HepG2 (cell line): ENCODE results near the gene SRRM3. TPM values are rescaled to one million over a fixed set of nuclear protein-coding genes. Genes with fewer than 3 reads are reported as not detected.

Source experiments
- ATAC-seq: fragments of 200-7000 bp; cut with Tn5 transposase; 3 replicates; pipeline ENCODE4 v1.9.1; 2020; ENCODE audit warnings: mild to moderate bottlenecking, moderate library complexity
- BruUV-seq: library from RNA; stranded (reverse); fragments of 400-500 nt; replicated peaks from 2 replicates; lab custom pipeline; 2021; lab: Mats Ljungman, UMichigan
- CTCF ChIA-PET: fragments of 300-600 bp; formaldehyde crosslinking; extraction: SDS; loops from one replicate; lab custom pipeline; 2021; ENCODE audit warnings: low total read pairs, inconsistent platforms, low intra/inter-chr PET ratio; lab: Yijun Ruan, JAX
- POLR2A ChIA-PET: fragments of 350-600 bp; sonication (Branson Sonifier 250); formaldehyde crosslinking; loops from one replicate; lab custom pipeline; 2020; ENCODE audit warnings: antibody characterized with exemption, inconsistent platforms; lab: Yijun Ruan, JAX
- DNase-seq: peaks from one replicate; pipeline ENCODE4 v3.0.0-alpha.2; 2015; ENCODE audit warnings: low spot score
- FAIRE-seq: peaks from 3 replicates; lab custom pipeline; 2011; peaks lifted over from hg19 to GRCh38; lab: Jason Lieb, UNC
- H2AFZ ChIP-seq: one replicate; pipeline ENCODE4 v1.6.1; 2011; ENCODE audit warnings: low read length, inconsistent platforms
- H3K27ac ChIP-seq: fragments of 300-600 bp; 3 replicates; pipeline ENCODE4 v1.8.0; 2011; ENCODE audit warnings: mixed run types, mild to moderate bottlenecking, mixed read lengths, low read length, inconsistent platforms; ENCODE audit not compliant: insufficient read depth; ENCODE audit errors: extremely low read length
- H3K27me3 ChIP-seq, 2 experiments: fragments of 200-600 bp in 1 of 2; 2 replicates in 1 of 2; 3 replicates in 1 of 2; pipeline versions ENCODE4 v1.6.0 to v1.8.0; 2011; ENCODE audit warnings: low read length in 2 of 2, mild to moderate bottlenecking in 2 of 2, moderate library complexity in 2 of 2, inconsistent platforms in 1 of 2; ENCODE audit not compliant: insufficient read depth in 2 of 2, control insufficient read depth in 1 of 2
- H3K36me3 ChIP-seq, 2 experiments: fragments of 200-600 bp in 1 of 2; replicated peaks in 1 of 2; 2 replicates in 1 of 2; 3 replicates in 1 of 2; pipeline versions ENCODE4 v1.5.1 to v1.8.0; 2011; ENCODE audit warnings: low read length in 2 of 2, inconsistent platforms in 1 of 2; ENCODE audit not compliant: insufficient read depth in 2 of 2, control insufficient read depth in 1 of 2
- H3K4me1 ChIP-seq: 2 replicates; pipeline ENCODE4 v1.5.1; 2012; ENCODE audit warnings: low read length, inconsistent platforms; ENCODE audit not compliant: insufficient read depth
- H3K4me2 ChIP-seq: 2 replicates; pipeline ENCODE4 v1.6.0; 2011; ENCODE audit warnings: low read depth, low read length, inconsistent platforms
- H3K4me3 ChIP-seq, 3 experiments: fragments of 200-600 bp in 1 of 3; sonication (generic), shearing (Covaris generic) in 1 of 3; replicated peaks in 1 of 3; 2 replicates each; pipeline ENCODE4 v1.5.1; 2011 to 2016; ENCODE audit warnings: low read length in 3 of 3, inconsistent platforms in 2 of 3, low read depth in 2 of 3, mild to moderate bottlenecking in 2 of 3, control low read depth in 1 of 3, mixed read lengths in 1 of 3; ENCODE audit not compliant: insufficient read depth in 1 of 3
- H3K79me2 ChIP-seq: one replicate; pipeline ENCODE4 v1.6.1; 2011; ENCODE audit warnings: low read length, inconsistent platforms; ENCODE audit not compliant: insufficient read depth
- H3K9ac ChIP-seq: 2 replicates; pipeline ENCODE4 v1.6.0; 2011; ENCODE audit warnings: mild to moderate bottlenecking, low read depth, low read length, inconsistent platforms; ENCODE audit not compliant: insufficient read depth
- H3K9me3 ChIP-seq: 2 replicates; pipeline ENCODE4 v1.5.1; 2012; ENCODE audit warnings: mild to moderate bottlenecking, low read length
- H4K20me1 ChIP-seq: 2 replicates; pipeline ENCODE4 v1.6.0; 2011; ENCODE audit warnings: inconsistent platforms, mild to moderate bottlenecking, low read length, moderate library complexity; ENCODE audit not compliant: insufficient read depth
- DR1 ChIP-seq: sonication (generic); formaldehyde crosslinking; IDR thresholded peaks from 2 replicates; pipeline ENCODE4 v1.8.0; 2021; ENCODE audit warnings: mild to moderate bottlenecking, missing genetic modification reagents, inconsistent platforms
- ETV6 ChIP-seq: sonication (generic); formaldehyde crosslinking; conservative IDR thresholded peaks from 2 replicates; pipeline ENCODE4 v1.4.0; 2020; ENCODE audit warnings: missing genetic modification reagents
- HMGXB3 ChIP-seq: sonication (generic); formaldehyde crosslinking; IDR thresholded peaks from 2 replicates; pipeline ENCODE4 v1.4.0; 2020; ENCODE audit warnings: missing genetic modification reagents, borderline replicate concordance
- MBD4 ChIP-seq: IDR thresholded peaks from 2 replicates; pipeline ENCODE4 v1.6.1; 2012; ENCODE audit warnings: low read length, inconsistent platforms, borderline replicate concordance
- RARA ChIP-seq: IDR thresholded peaks from 2 replicates; pipeline ENCODE4 v1.6.1; 2016; ENCODE audit warnings: missing genetic modification reagents, missing compliant biosample characterization
- SMAD1 ChIP-seq: sonication (generic); formaldehyde crosslinking; IDR thresholded peaks from 2 replicates; pipeline ENCODE4 v1.4.0; 2020; ENCODE audit warnings: missing genetic modification reagents, low read depth, mild to moderate bottlenecking, borderline replicate concordance
- STAT6 ChIP-seq: sonication (generic); formaldehyde crosslinking; IDR thresholded peaks from 2 replicates; pipeline ENCODE4 v1.4.0; 2020; ENCODE audit warnings: missing genetic modification reagents, mild to moderate bottlenecking, borderline replicate concordance
- ZC3H13 ChIP-seq: sonication (generic); formaldehyde crosslinking; IDR thresholded peaks from 2 replicates; pipeline ENCODE4 v1.8.1; 2023; ENCODE audit warnings: mild to moderate bottlenecking, missing genetic modification reagents, moderate library complexity
- ZNF558 ChIP-seq: sonication (generic); formaldehyde crosslinking; IDR thresholded peaks from 2 replicates; pipeline ENCODE4 v1.9.0; 2022; ENCODE audit warnings: mild to moderate bottlenecking, missing genetic modification reagents, borderline replicate concordance
- ZNF788 ChIP-seq: sonication (generic); formaldehyde crosslinking; IDR thresholded peaks from 2 replicates; pipeline ENCODE4 v1.5.0; 2020; ENCODE audit warnings: mild to moderate bottlenecking, missing genetic modification reagents, borderline replicate concordance
- WGBS: methylation state at CpG from one replicate; pipeline ENCODE4 v1.1.6; 2017; ENCODE audit warnings: low lambda C conversion rate; 5-methylcytosine and 5-hydroxymethylcytosine counted together
- in situ Hi-C: cut with HindIII; loops from 2 replicates; pipeline ENCODE4 v1.10.0; 2017; ENCODE audit warnings: low pct_unique_long_range_greater_than_20kb; ENCODE audit not compliant: extremely low pct_ligation_motif_present
- intact Hi-C: fragments of 100-400 bp; cut with micrococcal nuclease; formaldehyde crosslinking; loops from one replicate; pipeline ENCODE4 v1.10.0; 2022; ENCODE audit not compliant: unreplicated experiment
- polyA plus RNA-seq, 8 experiments: library from polyadenylated mRNA; depleted of rRNA in 3 of 8; stranded (reverse) in 7 of 8; unstranded in 1 of 8; fragments of >200 nt; fragmentation: Illumina TruSeq in 4 of 8; extraction: Trizol in 4 of 8; gene quantifications; 2 replicates each; pipeline versions ENCODE4 v1.2.1 to v1.2.3, GENCODE V29; 2011 to 2016; ENCODE audit warnings: low read depth in 4 of 8, missing spikeins in 1 of 8, mixed read lengths in 1 of 8; ENCODE audit not compliant: insufficient read depth in 1 of 8
- total RNA-seq, 5 experiments: library from RNA; depleted of rRNA; stranded (reverse); fragments of >200 nt; fragmentation: Illumina TruSeq; extraction: Trizol; gene quantifications; 2 replicates each; pipeline ENCODE4 v1.2.3, GENCODE V29; 2016; ENCODE audit warnings: low read depth in 1 of 5

The SRRM3 gene
- total and polyA plus RNA-seq, 2 of the 13 experiments (the other 11 are each of a cell fraction or from before 2014, with no cell fraction given) = 0.13 to 0.54 TPM

GRCh38 chr7:76301000-76301399, 99.3 kb downstream of the SRRM3 start:
- Histone ChIP-seq H3K4me3 (no peak overlapping the region), H4K20me1 (no peaks in the 10 kb centered on the region), H2AFZ (no peak overlapping the region), H3K79me2 (no peaks in the 10 kb centered on the region), H3K9me3 (no peaks in the 10 kb centered on the region), H3K9ac (no peak overlapping the region), H3K27me3 (no peaks in the 10 kb centered on the region), H3K4me2 (no peak overlapping the region), H3K36me3 (no peaks in the 10 kb centered on the region), H3K27ac (no peak overlapping the region), H3K4me1 (peaks cover 66% of the 10 kb centered on the region)
- in situ Hi-C loops = no loop called here
- ATAC-seq = no peak
- BruUV-seq = no TSS peak
- no peak for DNase-seq
- CTCF ChIA-PET = no interaction called here
- intact Hi-C loops = no loop called here
- TF ChIP-seq ETV6 (CRISPR knock-in tag) = no peak
- TF ChIP-seq SMAD1 (CRISPR knock-in tag) = no peak
- TF ChIP-seq DR1 (CRISPR knock-in tag) = no peak
- TF ChIP-seq HMGXB3 (CRISPR knock-in tag) = no peak
- TF ChIP-seq MBD4 = no peak
- TF ChIP-seq ZNF788 (CRISPR knock-in tag) = no peak
- TF ChIP-seq ZC3H13 (CRISPR knock-in tag) = no peak
- no peak for TF ChIP-seq RARA
- TF ChIP-seq STAT6 = no peak
- no peak for TF ChIP-seq ZNF558 (CRISPR knock-in tag)
- 52% methylated on average over 3 of the region's 3 CpGs for WGBS
- POLR2A ChIA-PET = no interaction called here
- no peak for FAIRE-seq
